ENCODE data around the gene TRIP6.

DNA sequence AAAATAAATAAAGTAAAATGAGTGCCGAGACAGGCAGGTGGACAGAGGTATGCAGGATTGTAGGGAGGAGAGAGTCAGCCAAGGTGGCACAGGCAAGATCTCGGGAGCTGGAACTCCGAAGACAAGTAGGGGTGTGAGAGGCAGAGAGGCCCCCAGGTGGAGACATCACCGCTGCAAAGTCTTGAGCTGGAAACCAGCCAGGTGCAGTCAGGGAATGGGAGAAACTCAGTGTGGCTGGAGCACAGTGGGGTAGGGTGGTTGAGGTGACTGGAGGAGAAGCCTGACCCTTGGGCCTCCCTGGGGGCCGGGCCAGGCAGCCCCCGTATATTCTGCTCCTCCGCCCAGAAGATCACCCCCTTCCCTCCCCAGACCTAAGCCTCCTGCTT, 44.1 kb upstream of the TRIP6 start:
- TF ChIP-seq, protein P1, sequence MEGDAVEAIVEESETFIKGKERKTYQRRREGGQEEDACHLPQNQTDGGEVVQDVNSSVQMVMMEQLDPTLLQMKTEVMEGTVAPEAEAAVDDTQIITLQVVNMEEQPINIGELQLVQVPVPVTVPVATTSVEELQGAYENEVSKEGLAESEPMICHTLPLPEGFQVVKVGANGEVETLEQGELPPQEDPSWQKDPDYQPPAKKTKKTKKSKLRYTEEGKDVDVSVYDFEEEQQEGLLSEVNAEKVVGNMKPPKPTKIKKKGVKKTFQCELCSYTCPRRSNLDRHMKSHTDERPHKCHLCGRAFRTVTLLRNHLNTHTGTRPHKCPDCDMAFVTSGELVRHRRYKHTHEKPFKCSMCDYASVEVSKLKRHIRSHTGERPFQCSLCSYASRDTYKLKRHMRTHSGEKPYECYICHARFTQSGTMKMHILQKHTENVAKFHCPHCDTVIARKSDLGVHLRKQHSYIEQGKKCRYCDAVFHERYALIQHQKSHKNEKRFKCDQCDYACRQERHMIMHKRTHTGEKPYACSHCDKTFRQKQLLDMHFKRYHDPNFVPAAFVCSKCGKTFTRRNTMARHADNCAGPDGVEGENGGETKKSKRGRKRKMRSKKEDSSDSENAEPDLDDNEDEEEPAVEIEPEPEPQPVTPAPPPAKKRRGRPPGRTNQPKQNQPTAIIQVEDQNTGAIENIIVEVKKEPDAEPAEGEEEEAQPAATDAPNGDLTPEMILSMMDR (IDR thresholded peaks at IDR 0.05) = no peak
- no peak for TF ChIP-seq POLR2A (IDR thresholded peaks at IDR 0.05)
